ENCODE measurements around the gene PAH.

PAH gene

GRCh38 chr12:102962986-102963385, 45.9 kb upstream of the PAH start:
- H3K27ac ChIP-seq = no peak overlapping the region
- H3K4me3 ChIP-seq (ENCODE audit: low read depth, low read length) = no peak overlapping the region
- H3K36me3 ChIP-seq (replicated peaks) = no peaks in the 10 kb centered on the region
- in situ Hi-C loops (cut with HindIII; ENCODE audit: low pct_ligation_motif_present, low sequenced_read_pairs) = loop anchor here (25.0 kb wide), 1 partner anchor 574 kb away; no protein-coding TSS in a partner anchor
- H3K27me3 ChIP-seq (replicated peaks) = peaks cover 53% of the 10 kb centered on the region
- DNase-seq = no peak
- TF ChIP-seq CTCF (IDR thresholded peaks at IDR 0.05; ENCODE audit: low read depth, low read length, missing control alignments) = no peak

GRCh38 chr12:102962532-102962931, 45.5 kb upstream of the PAH start:
- H3K27ac ChIP-seq = no peak overlapping the region
- no peak for DNase-seq
- no peak overlapping the region for H3K4me3 ChIP-seq (ENCODE audit: low read depth, low read length)
- in situ Hi-C loops (cut with HindIII; ENCODE audit: low pct_ligation_motif_present, low sequenced_read_pairs) = loop anchor here (25.0 kb wide), 1 partner anchor 575 kb away; no protein-coding TSS in a partner anchor
- no peak for TF ChIP-seq CTCF (IDR thresholded peaks at IDR 0.05; ENCODE audit: low read depth, low read length, missing control alignments)
- peaks cover 55% of the 10 kb centered on the region for H3K27me3 ChIP-seq (replicated peaks)
- no peaks in the 10 kb centered on the region for H3K36me3 ChIP-seq (replicated peaks)

- no peak for TF ChIP-seq CTCF (IDR thresholded peaks at IDR 0.05; ENCODE audit: low read depth, low read length, missing control alignments)
- Histone ChIP-seq H3K4me3 (ENCODE audit: low read depth, low read length) (no peak overlapping the region), H3K27me3 (replicated peaks) (peaks cover 60% of the 10 kb centered on the region), H3K27ac (no peak overlapping the region), H3K36me3 (replicated peaks) (no peaks in the 10 kb centered on the region)
- no peak for DNase-seq
- in situ Hi-C loops (cut with HindIII; ENCODE audit: low pct_ligation_motif_present, low sequenced_read_pairs) = loop anchor here (25.0 kb wide), 1 partner anchor 576 kb away; no protein-coding TSS in a partner anchor
Measured at GRCh38 chr12:102961466-102961855, 44.4 kb upstream of the PAH start.

GRCh38 chr12:102960766-102961465, 43.9 kb upstream of the PAH start:
- Histone ChIP-seq H3K4me3 (ENCODE audit: low read depth, low read length) (no peak overlapping the region), H3K27me3 (replicated peaks) (peaks cover 63% of the 10 kb centered on the region), H3K36me3 (replicated peaks) (no peaks in the 10 kb centered on the region), H3K27ac (no peak overlapping the region)
- DNase-seq = no peak
- in situ Hi-C loops (cut with HindIII; ENCODE audit: low pct_ligation_motif_present, low sequenced_read_pairs) = loop anchor here (25.0 kb wide), 1 partner anchor 576 kb away; no protein-coding TSS in a partner anchor
- no peak for TF ChIP-seq CTCF (IDR thresholded peaks at IDR 0.05; ENCODE audit: low read depth, low read length, missing control alignments)

GRCh38 chr12:102959391-102959790, 42.3 kb upstream of the PAH start:
- Histone ChIP-seq H3K36me3 (replicated peaks) (no peaks in the 10 kb centered on the region), H3K4me3 (ENCODE audit: low read depth, low read length) (no peak overlapping the region), H3K27me3 (replicated peaks) (peaks cover 61% of the 10 kb centered on the region), H3K27ac (no peak overlapping the region)
- no peak for TF ChIP-seq CTCF (IDR thresholded peaks at IDR 0.05; ENCODE audit: low read depth, low read length, missing control alignments)
- in situ Hi-C loops (cut with HindIII; ENCODE audit: low pct_ligation_motif_present, low sequenced_read_pairs) = loop anchor here (25.0 kb wide), 1 partner anchor 578 kb away; no protein-coding TSS in a partner anchor
- no peak for DNase-seq

Data from brain microvascular endothelial cell (primary cell).